PFSK-1 (cell line): ENCODE measurements around the gene HGFAC.

Source experiments
- FOXP2 ChIP-seq: optimal IDR thresholded peaks from 2 replicates; pipeline ENCODE3; 2011; ENCODE audit warnings: borderline replicate concordance, control low read depth, inconsistent platforms; ENCODE audit not compliant: insufficient read depth; ENCODE audit errors: extremely low read length, extremely low read depth
- POLR2AphosphoS5 ChIP-seq: IDR thresholded peaks from 2 replicates; pipeline ENCODE4 v1.6.1; 2012; ENCODE audit warnings: low read depth, mild to moderate bottlenecking, control low read depth, low read length, moderate library complexity
- REST ChIP-seq, 2 experiments: IDR thresholded peaks; 2 replicates each; pipeline versions ENCODE4 v1.6.1 to v1.8.0; 2011 to 2012; ENCODE audit warnings: low read depth in 2 of 2, low read length in 2 of 2, control low read depth in 1 of 2, inconsistent platforms in 1 of 2, mild to moderate bottlenecking in 1 of 2, moderate library complexity in 1 of 2; ENCODE audit not compliant: insufficient read depth in 1 of 2
- SIN3A ChIP-seq: IDR thresholded peaks from 2 replicates; pipeline ENCODE4 v1.6.1; 2012; ENCODE audit warnings: mild to moderate bottlenecking, low read length, moderate library complexity, borderline replicate concordance; ENCODE audit not compliant: insufficient read depth
- TAF1 ChIP-seq: IDR thresholded peaks from 2 replicates; pipeline ENCODE4 v1.6.1; 2012; ENCODE audit warnings: low read length, control low read depth, borderline replicate concordance; ENCODE audit not compliant: insufficient read depth

HGFAC gene

DNA sequence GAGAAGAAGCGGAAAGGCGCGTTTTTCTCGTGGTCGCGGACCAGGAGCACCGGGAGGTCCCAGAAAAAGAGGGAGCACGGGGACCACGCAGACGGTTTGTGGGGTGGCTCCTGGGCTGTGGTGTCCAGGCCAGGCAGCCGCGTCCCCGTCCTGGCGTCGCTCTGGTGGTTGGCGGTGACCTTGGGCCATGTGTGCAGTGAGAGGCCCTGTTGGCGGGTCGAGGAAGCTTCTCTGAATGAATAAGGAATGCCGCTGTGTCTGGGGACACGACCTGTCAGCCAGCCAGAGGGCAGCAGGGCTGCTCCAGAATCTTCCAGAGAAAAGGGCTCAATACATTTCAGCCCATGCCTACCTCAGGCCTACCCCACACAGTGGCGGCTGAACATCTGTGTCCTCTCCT lies 24.3 kb upstream of the HGFAC start:
- TF ChIP-seq POLR2AphosphoS5 = no peak
- TF ChIP-seq REST (IDR thresholded peaks at IDR 0.05; ENCODE audit: insufficient read depth in 1 of 2, low read depth in 2 of 2, low read length in 2 of 2) = no peak
- TF ChIP-seq FOXP2 = no peak
- no peak for TF ChIP-seq SIN3A
- no peak for TF ChIP-seq TAF1

DNA sequence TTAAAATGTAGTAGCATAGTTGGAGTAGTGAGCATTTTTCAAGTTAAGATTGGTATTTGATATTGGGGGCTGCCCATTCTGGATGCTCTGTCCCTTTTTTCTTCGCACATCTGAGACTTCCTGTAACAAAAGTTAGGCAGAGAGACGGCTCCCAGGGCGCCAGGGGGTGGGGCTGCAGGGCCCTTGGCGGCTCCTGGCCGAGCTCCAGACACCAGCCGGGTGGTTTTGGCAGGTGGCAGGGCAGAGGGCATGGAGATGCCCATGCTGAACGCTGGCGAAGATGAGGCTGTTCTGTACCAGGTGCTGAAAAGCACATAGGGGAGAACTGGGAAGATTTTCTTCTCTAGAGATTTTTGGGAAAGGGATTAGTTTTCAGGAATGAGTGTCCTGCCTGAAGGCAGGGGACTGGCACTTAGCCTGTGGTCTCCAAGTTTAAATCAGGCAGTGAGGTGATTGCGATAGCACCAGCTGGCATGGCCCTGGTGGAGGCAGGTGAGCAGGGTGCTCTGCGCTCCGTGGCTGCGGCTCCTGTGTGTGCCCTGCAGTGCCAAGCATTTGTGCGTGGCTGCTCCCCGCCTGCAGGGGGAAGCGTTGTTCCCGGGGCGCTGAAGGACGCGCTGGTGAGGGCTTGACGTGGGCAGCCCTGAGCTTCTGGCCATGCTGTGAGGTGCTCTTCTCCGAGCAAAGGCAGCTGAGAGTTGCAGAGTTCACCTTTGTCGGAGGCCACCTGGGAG lies 23.6 kb upstream of the HGFAC start:
- TF ChIP-seq TAF1 = no peak
- no peak for TF ChIP-seq FOXP2
- TF ChIP-seq POLR2AphosphoS5 = no peak
- TF ChIP-seq REST (IDR thresholded peaks at IDR 0.05; ENCODE audit: insufficient read depth in 1 of 2, low read depth in 2 of 2, low read length in 2 of 2) = no peak
- TF ChIP-seq SIN3A = no peak

GRCh38 chr4:3419836-3420605 lies 21.7 kb upstream of the HGFAC start:
- TF ChIP-seq SIN3A = no peak
- no peak for TF ChIP-seq TAF1
- TF ChIP-seq POLR2AphosphoS5 = no peak
- TF ChIP-seq FOXP2 = no peak
- no peak for TF ChIP-seq REST (IDR thresholded peaks at IDR 0.05; ENCODE audit: insufficient read depth in 1 of 2, low read depth in 2 of 2, low read length in 2 of 2)

- TF ChIP-seq FOXP2 (no peak), TAF1 (no peak), REST (IDR thresholded peaks at IDR 0.05; ENCODE audit: insufficient read depth in 1 of 2, low read depth in 2 of 2, low read length in 2 of 2) (no peak), SIN3A (no peak), POLR2AphosphoS5 (no peak)
These were observed 21.2 kb upstream of the HGFAC start for GRCh38 chr4:3420606-3420955.

DNA sequence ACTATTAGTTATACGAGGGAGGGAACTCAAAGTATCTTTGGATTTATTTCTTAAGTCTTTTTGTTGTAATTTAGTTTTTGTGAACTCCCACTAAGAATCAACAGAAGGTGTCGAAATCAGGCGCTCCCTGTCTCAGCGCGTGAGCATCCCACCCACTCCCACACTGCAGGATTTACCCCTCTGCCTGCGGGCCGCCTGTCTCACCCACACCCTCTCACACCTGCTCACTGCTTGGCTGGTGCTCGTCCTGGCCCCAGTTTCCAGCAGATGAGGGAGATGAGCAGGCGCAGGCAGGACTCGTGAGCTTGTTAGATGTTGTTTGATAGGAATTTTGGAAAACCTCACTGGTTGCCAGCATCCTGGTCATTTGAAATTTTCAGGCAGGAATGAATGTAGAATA lies 20.8 kb upstream of the HGFAC start:
- no peak for TF ChIP-seq TAF1
- TF ChIP-seq REST (IDR thresholded peaks at IDR 0.05; ENCODE audit: insufficient read depth in 1 of 2, low read depth in 2 of 2, low read length in 2 of 2) = no peak
- TF ChIP-seq SIN3A = no peak
- no peak for TF ChIP-seq FOXP2
- no peak for TF ChIP-seq POLR2AphosphoS5
